Measurements from ENCODE around the gene MYOG. TPM values are rescaled to one million over a fixed set of nuclear protein-coding genes. Genes with fewer than 3 reads are reported as not detected.
A peak's percentile ranks its signal among the peaks of the same experiment; 100 is the strongest.

MYOG gene
- total RNA-seq, 1 donor from 2014 or later = not detected

DNA sequence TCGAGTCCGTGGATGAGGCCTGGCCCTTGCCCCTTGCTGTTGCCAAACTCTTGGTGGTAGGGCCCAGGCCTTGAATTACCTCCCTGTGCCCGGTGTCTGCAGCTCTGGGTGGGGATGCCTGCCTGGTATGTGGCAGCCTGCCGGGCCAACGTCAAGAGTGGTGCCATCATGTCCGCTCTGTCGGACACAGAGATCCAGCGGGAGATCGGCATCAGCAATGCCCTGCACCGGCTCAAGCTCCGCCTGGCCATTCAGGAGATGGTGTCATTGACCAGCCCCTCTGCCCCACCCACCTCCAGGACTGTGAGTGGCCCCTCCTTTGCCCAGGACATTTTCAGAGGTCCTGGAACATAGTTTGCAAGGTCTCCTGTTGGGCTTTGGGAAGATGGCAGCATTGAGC, 25.7 kb downstream of the MYOG start:
- TF ChIP-seq, protein P1, sequence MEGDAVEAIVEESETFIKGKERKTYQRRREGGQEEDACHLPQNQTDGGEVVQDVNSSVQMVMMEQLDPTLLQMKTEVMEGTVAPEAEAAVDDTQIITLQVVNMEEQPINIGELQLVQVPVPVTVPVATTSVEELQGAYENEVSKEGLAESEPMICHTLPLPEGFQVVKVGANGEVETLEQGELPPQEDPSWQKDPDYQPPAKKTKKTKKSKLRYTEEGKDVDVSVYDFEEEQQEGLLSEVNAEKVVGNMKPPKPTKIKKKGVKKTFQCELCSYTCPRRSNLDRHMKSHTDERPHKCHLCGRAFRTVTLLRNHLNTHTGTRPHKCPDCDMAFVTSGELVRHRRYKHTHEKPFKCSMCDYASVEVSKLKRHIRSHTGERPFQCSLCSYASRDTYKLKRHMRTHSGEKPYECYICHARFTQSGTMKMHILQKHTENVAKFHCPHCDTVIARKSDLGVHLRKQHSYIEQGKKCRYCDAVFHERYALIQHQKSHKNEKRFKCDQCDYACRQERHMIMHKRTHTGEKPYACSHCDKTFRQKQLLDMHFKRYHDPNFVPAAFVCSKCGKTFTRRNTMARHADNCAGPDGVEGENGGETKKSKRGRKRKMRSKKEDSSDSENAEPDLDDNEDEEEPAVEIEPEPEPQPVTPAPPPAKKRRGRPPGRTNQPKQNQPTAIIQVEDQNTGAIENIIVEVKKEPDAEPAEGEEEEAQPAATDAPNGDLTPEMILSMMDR (IDR thresholded peaks at IDR 0.05; ENCODE audit: unreplicated experiment) = no peak
- H3K36me3 Mint-ChIP-seq = peaks cover 21% of the 10 kb centered on the region
- no peaks in the 10 kb centered on the region for H3K27me3 Mint-ChIP-seq (ENCODE audit: low read depth)

DNA sequence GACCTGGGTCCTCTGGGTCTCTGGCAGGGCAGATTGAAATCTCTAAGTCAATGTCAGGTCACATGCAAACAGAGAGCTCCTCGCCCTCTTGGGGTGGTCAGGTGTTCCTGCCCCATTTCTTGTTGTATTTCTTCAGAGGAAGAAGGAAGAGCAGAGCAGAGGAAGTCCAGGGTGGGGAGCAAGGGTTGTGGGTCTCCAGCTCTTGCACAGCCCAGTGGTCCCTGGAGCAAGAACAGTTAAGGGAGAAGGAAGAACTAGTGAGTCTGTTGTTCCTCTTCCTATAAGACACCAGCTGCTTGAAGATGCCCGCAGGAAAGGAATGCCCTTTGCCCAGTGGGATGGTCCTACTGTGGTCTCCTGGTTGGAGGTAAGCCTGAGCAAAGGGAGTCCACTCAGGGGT, 26.3 kb downstream of the MYOG start:
- H3K27me3 Mint-ChIP-seq (ENCODE audit: low read depth) = no peaks in the 10 kb centered on the region
- H3K9me3 Mint-ChIP-seq = no peaks in the 10 kb centered on the region
- H3K4me1 Mint-ChIP-seq = peaks cover 21% of the 10 kb centered on the region
- H3K27ac Mint-ChIP-seq = no peak overlapping the region
- no peak overlapping the region for H3K4me3 Mint-ChIP-seq
- no peak for DNase-seq (ENCODE audit: low spot score in 2 of 2, unreplicated experiment in 2 of 2)
- TF ChIP-seq, protein P1 (IDR thresholded peaks at IDR 0.05; ENCODE audit: unreplicated experiment) = no peak
- peaks cover 22% of the 10 kb centered on the region for H3K36me3 Mint-ChIP-seq

More for the DNA sequence above, 25.7 kb downstream of the MYOG start:
- no peak for DNase-seq (ENCODE audit: low spot score in 2 of 2, unreplicated experiment in 2 of 2)
- no peak overlapping the region for H3K27ac Mint-ChIP-seq
- H3K9me3 Mint-ChIP-seq = no peaks in the 10 kb centered on the region
- peaks cover 21% of the 10 kb centered on the region for H3K4me1 Mint-ChIP-seq
- no peak overlapping the region for H3K4me3 Mint-ChIP-seq

DNA sequence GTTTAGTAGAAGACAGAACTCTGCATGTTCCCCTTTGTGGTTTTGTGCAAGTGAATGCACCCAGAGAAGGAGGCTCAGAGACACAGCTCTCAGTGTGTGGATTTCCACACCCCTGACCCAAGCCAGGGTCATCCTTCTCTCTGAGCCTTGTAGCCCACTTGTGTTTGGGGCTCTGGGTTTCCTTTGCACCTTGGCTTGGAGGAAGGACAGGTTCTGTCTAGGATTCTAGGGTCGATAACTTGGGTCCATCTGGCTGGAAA, 27.2 kb downstream of the MYOG start:
- Mint-ChIP-seq H3K9me3 (no peaks in the 10 kb centered on the region), H3K36me3 (peaks cover 18% of the 10 kb centered on the region), H3K4me1 (peaks cover 21% of the 10 kb centered on the region), H3K4me3 (no peak overlapping the region), H3K27ac (no peak overlapping the region), H3K27me3 (ENCODE audit: low read depth) (no peaks in the 10 kb centered on the region)
- TF ChIP-seq, protein P1 (IDR thresholded peaks at IDR 0.05; ENCODE audit: unreplicated experiment) = no peak
- DNase-seq (ENCODE audit: low spot score in 2 of 2, unreplicated experiment in 2 of 2) = no peak

DNA sequence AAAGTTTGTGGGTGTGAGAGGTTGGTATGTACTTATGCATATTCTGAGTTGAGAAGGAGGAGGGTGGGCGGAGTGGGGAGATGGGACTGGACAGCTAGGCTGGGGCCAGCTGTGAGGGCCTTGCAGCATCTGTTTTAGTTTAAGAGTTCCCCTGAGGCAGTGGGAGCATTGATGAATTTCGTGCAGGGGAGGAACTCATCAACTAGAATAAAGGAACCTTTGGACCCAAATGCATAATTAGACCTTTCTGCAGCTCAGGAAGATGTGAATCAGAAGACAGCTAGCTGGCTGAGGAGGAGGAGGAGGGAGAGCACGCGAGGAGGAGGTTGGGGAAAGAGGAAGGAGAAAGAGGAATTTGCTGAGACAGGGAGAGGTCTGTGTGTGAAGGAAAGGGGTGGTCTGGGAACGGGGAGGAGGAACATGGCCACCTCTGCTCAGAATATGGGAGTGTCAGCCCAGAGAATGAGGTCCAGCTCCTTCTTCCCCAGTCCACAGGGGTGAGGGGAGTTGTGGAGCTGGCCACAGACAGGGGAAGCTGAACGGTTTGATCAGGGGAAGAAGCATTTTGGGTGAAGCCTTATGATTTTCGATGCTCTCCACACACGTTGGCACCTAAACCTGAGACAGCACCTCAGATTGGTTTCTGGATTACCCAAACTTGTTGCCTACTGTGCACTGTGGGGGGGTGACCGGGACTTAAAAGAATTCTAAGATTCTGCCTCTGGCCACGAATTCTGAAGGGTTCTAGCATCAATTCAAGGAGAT, 27.7 kb downstream of the MYOG start:
- Mint-ChIP-seq H3K36me3 (peaks cover 18% of the 10 kb centered on the region), H3K27ac (peak overlapping the region; percentile 35), H3K9me3 (no peaks in the 10 kb centered on the region), H3K27me3 (ENCODE audit: low read depth) (no peaks in the 10 kb centered on the region), H3K4me1 (peaks cover 21% of the 10 kb centered on the region), H3K4me3 (no peak overlapping the region)
- TF ChIP-seq, protein P1 (IDR thresholded peaks at IDR 0.05; ENCODE audit: unreplicated experiment) = no peak
- no peak for DNase-seq (ENCODE audit: low spot score in 2 of 2, unreplicated experiment in 2 of 2)

DNA sequence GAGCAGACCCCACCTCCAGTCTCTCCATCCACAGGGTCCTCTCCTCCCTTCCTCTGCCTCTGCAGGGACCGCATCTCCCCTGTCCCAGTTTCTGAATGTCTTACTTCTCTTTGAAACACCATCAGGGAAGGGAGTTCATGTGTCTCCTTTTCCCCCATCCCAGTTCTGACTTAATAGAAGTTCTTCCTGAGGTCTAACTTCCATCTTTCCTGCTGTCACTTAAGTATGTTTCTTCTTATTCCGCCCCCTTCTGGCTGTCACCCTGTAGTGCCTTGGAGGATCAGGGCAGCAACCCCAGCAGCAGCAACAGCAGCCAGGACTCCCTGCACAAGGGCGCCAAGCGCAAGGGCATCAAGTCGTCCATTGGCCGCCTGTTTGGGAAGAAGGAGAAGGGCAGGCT, 29.3 kb downstream of the MYOG start:
- TF ChIP-seq, protein P1 (IDR thresholded peaks at IDR 0.05; ENCODE audit: unreplicated experiment) = no peak
- no peak for DNase-seq (ENCODE audit: low spot score in 2 of 2, unreplicated experiment in 2 of 2)
- H3K9me3 Mint-ChIP-seq = no peaks in the 10 kb centered on the region
- peaks cover 34% of the 10 kb centered on the region for H3K4me1 Mint-ChIP-seq
- no peaks in the 10 kb centered on the region for H3K27me3 Mint-ChIP-seq (ENCODE audit: low read depth)
- no peak overlapping the region for H3K27ac Mint-ChIP-seq
- H3K36me3 Mint-ChIP-seq = peaks cover 18% of the 10 kb centered on the region
- H3K4me3 Mint-ChIP-seq = no peak overlapping the region

Measured in mesothelial cell of epicardium (in vitro differentiated cells).